SK-N-SH (cell line): ENCODE data around the gene APBB2.

ENCODE experiments used
- CTCF ChIP-seq: fragments of 200-600 bp; sonication (generic); IDR thresholded peaks from 2 replicates; pipeline ENCODE4 v1.6.1; 2017; ENCODE audit warnings: antibody characterized with exemption, mild to moderate bottlenecking, moderate library complexity
- EP300 ChIP-seq, 2 experiments: IDR thresholded peaks; 2 replicates each; pipeline versions ENCODE4 v1.4.0 to v1.6.1; 2012; ENCODE audit warnings: borderline replicate concordance in 1 of 2, low read depth in 1 of 2, low read length in 1 of 2
- MAX ChIP-seq: IDR thresholded peaks from 2 replicates; pipeline ENCODE4 v1.4.0; 2012; ENCODE audit warnings: low read depth
- NRF1 ChIP-seq: IDR thresholded peaks from 2 replicates; pipeline ENCODE4 v1.6.1; 2012; ENCODE audit warnings: low read depth, mild to moderate bottlenecking, low read length
- RAD21 ChIP-seq: IDR thresholded peaks from 2 replicates; pipeline ENCODE4 v1.6.1; 2012; ENCODE audit warnings: mild to moderate bottlenecking, low read length
- REST ChIP-seq: IDR thresholded peaks from 2 replicates; pipeline ENCODE4 v1.6.1; 2012; ENCODE audit warnings: mild to moderate bottlenecking, low read depth, low read length, moderate library complexity
- TAF1 ChIP-seq: IDR thresholded peaks from 2 replicates; pipeline ENCODE4 v1.6.1; 2012; ENCODE audit warnings: low read depth, mild to moderate bottlenecking, low read length, moderate library complexity, borderline replicate concordance

- TF ChIP-seq CTCF (no peak), EP300 (IDR thresholded peaks at IDR 0.05; ENCODE audit: borderline replicate concordance in 1 of 2, low read depth in 1 of 2, low read length in 1 of 2) (no peak), RAD21 (no peak), REST (no peak), TAF1 (no peak), MAX (no peak), NRF1 (no peak)
Observed at GRCh38 chr4:41205130-41205529, 9.2 kb downstream of the APBB2 start.
